ENCODE data around the gene TACSTD2. TPM values are rescaled to one million over a fixed set of nuclear protein-coding genes. Genes with fewer than 3 reads are reported as not detected.
"Not testable (repeated sequence)": the region's sequence is repeated elsewhere in the genome, so short reads cannot be mapped to it uniquely, and the experiment has no call there.

TACSTD2 gene
- total RNA-seq, 1 experiment from 2014 or later: 31.9 TPM

- no peak overlapping the region for H3K27ac Mint-ChIP-seq (ENCODE audit: unreplicated experiment)
These were observed 8.1 kb upstream of the TACSTD2 start for GRCh38 chr1:58585166-58585565.

GRCh38 chr1:58584082-58584895 lies 7.2 kb upstream of the TACSTD2 start:
- H3K4me3 Mint-ChIP-seq (ENCODE audit: unreplicated experiment): no peak overlapping the region
- H3K9me3 ChIP-seq: no peaks in the 10 kb centered on the region
- H3K27me3 ChIP-seq (replicated peaks; ENCODE audit: control insufficient read depth, insufficient read depth, low read length): no peaks in the 10 kb centered on the region
- no TSS peak for BruUV-seq (replicated peaks)
- H3K36me3 Mint-ChIP-seq (ENCODE audit: insufficient read depth, unreplicated experiment): no peaks in the 10 kb centered on the region
- H3K4me1 Mint-ChIP-seq (ENCODE audit: low read depth, unreplicated experiment): peaks cover 13% of the 10 kb centered on the region
- H3K4me1 ChIP-seq: 0 out of 2 replicates have a peak, but pooled peaks cover 4% of the 10 kb centered on the region
- H3K27me3 Mint-ChIP-seq (ENCODE audit: insufficient read depth, unreplicated experiment): no peaks in the 10 kb centered on the region
- no peak overlapping the region for H3K4me3 ChIP-seq (ENCODE audit: low read depth, low read length)
- no peaks in the 10 kb centered on the region for H3K36me3 ChIP-seq (ENCODE audit: control insufficient read depth, insufficient read depth, low read length)
- ChIA-PET POLR2A (no interaction called here), CTCF (no interaction called here)
- TF ChIP-seq, protein P1, sequence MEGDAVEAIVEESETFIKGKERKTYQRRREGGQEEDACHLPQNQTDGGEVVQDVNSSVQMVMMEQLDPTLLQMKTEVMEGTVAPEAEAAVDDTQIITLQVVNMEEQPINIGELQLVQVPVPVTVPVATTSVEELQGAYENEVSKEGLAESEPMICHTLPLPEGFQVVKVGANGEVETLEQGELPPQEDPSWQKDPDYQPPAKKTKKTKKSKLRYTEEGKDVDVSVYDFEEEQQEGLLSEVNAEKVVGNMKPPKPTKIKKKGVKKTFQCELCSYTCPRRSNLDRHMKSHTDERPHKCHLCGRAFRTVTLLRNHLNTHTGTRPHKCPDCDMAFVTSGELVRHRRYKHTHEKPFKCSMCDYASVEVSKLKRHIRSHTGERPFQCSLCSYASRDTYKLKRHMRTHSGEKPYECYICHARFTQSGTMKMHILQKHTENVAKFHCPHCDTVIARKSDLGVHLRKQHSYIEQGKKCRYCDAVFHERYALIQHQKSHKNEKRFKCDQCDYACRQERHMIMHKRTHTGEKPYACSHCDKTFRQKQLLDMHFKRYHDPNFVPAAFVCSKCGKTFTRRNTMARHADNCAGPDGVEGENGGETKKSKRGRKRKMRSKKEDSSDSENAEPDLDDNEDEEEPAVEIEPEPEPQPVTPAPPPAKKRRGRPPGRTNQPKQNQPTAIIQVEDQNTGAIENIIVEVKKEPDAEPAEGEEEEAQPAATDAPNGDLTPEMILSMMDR (IDR thresholded peaks at IDR 0.05; ENCODE audit: insufficient read depth in 1 of 2, low read depth in 1 of 2, low read length in 1 of 2, severe bottlenecking in 1 of 2, unreplicated experiment in 1 of 2): no peak
- intact Hi-C loops (cut with micrococcal nuclease; ENCODE audit: unreplicated experiment): no loop called here
- H3K9me3 Mint-ChIP-seq (ENCODE audit: unreplicated experiment): no peaks in the 10 kb centered on the region
- no peak for DNase-seq
- no peak overlapping the region for H3K27ac Mint-ChIP-seq (ENCODE audit: unreplicated experiment)

More at GRCh38 chr1:58585166-58585565, 8.1 kb upstream of the TACSTD2 start:
- Histone ChIP-seq H3K9me3 (no peaks in the 10 kb centered on the region), H3K4me3 (ENCODE audit: low read depth, low read length) (no peak overlapping the region), H3K4me1 (0 out of 2 replicates have a peak, but pooled peaks cover 4% of the 10 kb centered on the region), H3K36me3 (ENCODE audit: control insufficient read depth, insufficient read depth, low read length) (no peaks in the 10 kb centered on the region), H3K27me3 (replicated peaks; ENCODE audit: control insufficient read depth, insufficient read depth, low read length) (no peaks in the 10 kb centered on the region)
- ChIA-PET CTCF (no interaction called here), POLR2A (no interaction called here)
- Mint-ChIP-seq H3K27me3 (ENCODE audit: insufficient read depth, unreplicated experiment) (no peaks in the 10 kb centered on the region), H3K4me1 (ENCODE audit: low read depth, unreplicated experiment) (peaks cover 13% of the 10 kb centered on the region), H3K9me3 (ENCODE audit: unreplicated experiment) (no peaks in the 10 kb centered on the region), H3K36me3 (ENCODE audit: insufficient read depth, unreplicated experiment) (no peaks in the 10 kb centered on the region), H3K4me3 (ENCODE audit: unreplicated experiment) (no peak overlapping the region)
- DNase-seq: no peak
- BruUV-seq (replicated peaks): no TSS peak
- intact Hi-C loops (cut with micrococcal nuclease; ENCODE audit: unreplicated experiment): no loop called here
- TF ChIP-seq, protein P1 (IDR thresholded peaks at IDR 0.05; ENCODE audit: insufficient read depth in 1 of 2, low read depth in 1 of 2, low read length in 1 of 2, severe bottlenecking in 1 of 2, unreplicated experiment in 1 of 2): no peak

DNA sequence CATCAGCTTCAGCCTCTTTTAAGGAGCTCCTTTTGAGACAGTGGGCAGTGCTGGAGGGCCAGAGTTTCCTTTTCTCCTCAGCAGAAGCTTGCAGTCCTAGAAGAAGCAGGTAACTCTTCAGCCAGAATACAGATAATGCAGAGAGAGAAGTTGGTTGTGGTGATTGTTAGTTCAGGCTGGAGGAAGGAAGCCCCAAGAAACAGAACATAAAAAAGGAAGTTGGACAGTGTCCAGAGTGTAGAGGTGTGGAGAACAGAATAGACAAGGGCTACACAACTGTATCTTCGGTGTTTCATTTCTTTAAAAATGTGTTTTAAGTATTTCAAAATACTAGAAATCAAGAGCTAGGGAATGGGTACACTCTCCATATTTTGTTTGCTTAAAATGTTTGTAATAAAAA lies 6.4 kb upstream of the TACSTD2 start:
- H3K4me1 ChIP-seq: 0 out of 2 replicates have a peak, but pooled peaks cover 4% of the 10 kb centered on the region
- no peak for DNase-seq
- ChIA-PET CTCF (no interaction called here), POLR2A (no interaction called here)
- H3K9me3 ChIP-seq: no peaks in the 10 kb centered on the region
- H3K27ac Mint-ChIP-seq (ENCODE audit: unreplicated experiment): no peak overlapping the region
- H3K36me3 ChIP-seq (ENCODE audit: control insufficient read depth, insufficient read depth, low read length): no peaks in the 10 kb centered on the region
- H3K4me3 Mint-ChIP-seq (ENCODE audit: unreplicated experiment): no peak overlapping the region
- TF ChIP-seq, protein P1 (IDR thresholded peaks at IDR 0.05; ENCODE audit: insufficient read depth in 1 of 2, low read depth in 1 of 2, low read length in 1 of 2, severe bottlenecking in 1 of 2, unreplicated experiment in 1 of 2): no peak
- BruUV-seq (replicated peaks): no TSS peak
- H3K27me3 ChIP-seq (replicated peaks; ENCODE audit: control insufficient read depth, insufficient read depth, low read length): no peaks in the 10 kb centered on the region
- H3K4me3 ChIP-seq (ENCODE audit: low read depth, low read length): no peak overlapping the region
- H3K9me3 Mint-ChIP-seq (ENCODE audit: unreplicated experiment): no peaks in the 10 kb centered on the region
- intact Hi-C loops (cut with micrococcal nuclease; ENCODE audit: unreplicated experiment): no loop called here
- no peaks in the 10 kb centered on the region for H3K36me3 Mint-ChIP-seq (ENCODE audit: insufficient read depth, unreplicated experiment)
- H3K27me3 Mint-ChIP-seq (ENCODE audit: insufficient read depth, unreplicated experiment): no peaks in the 10 kb centered on the region
- H3K4me1 Mint-ChIP-seq (ENCODE audit: low read depth, unreplicated experiment): peaks cover 13% of the 10 kb centered on the region

- H3K4me3 Mint-ChIP-seq (ENCODE audit: unreplicated experiment); H3K27ac Mint-ChIP-seq (ENCODE audit: unreplicated experiment); H3K27me3 Mint-ChIP-seq (ENCODE audit: insufficient read depth, unreplicated experiment); H3K4me3 ChIP-seq (ENCODE audit: low read depth, low read length); H3K9me3 Mint-ChIP-seq (ENCODE audit: unreplicated experiment); POLR2A ChIA-PET; DNase-seq; H3K27me3 ChIP-seq (replicated peaks; ENCODE audit: control insufficient read depth, insufficient read depth, low read length); H3K9me3 ChIP-seq; intact Hi-C loops (cut with micrococcal nuclease; ENCODE audit: unreplicated experiment); BruUV-seq (replicated peaks); H3K36me3 ChIP-seq (ENCODE audit: control insufficient read depth, insufficient read depth, low read length); H3K36me3 Mint-ChIP-seq (ENCODE audit: insufficient read depth, unreplicated experiment); CTCF ChIA-PET: not testable (repeated sequence)
- H3K4me1 Mint-ChIP-seq (ENCODE audit: low read depth, unreplicated experiment): peaks cover 13% of the 10 kb centered on the region
- peaks cover 10% of the 10 kb centered on the region; the same call in 1 of the 2 replicates for H3K4me1 ChIP-seq
These were observed 5.1 kb upstream of the TACSTD2 start for GRCh38 chr1:58582143-58582542.

Measured in Caco-2 (cell line).